HepG2 (cell line): ENCODE measurements around the gene VPREB3. TPM values are rescaled to one million over a fixed set of nuclear protein-coding genes. Genes with fewer than 3 reads are reported as not detected.

Source experiments
- ATAC-seq: fragments of 200-7000 bp; cut with Tn5 transposase; 3 replicates; pipeline ENCODE4 v1.9.1; 2020; ENCODE audit warnings: mild to moderate bottlenecking, moderate library complexity
- BruUV-seq: library from RNA; stranded (reverse); fragments of 400-500 nt; replicated peaks from 2 replicates; lab custom pipeline; 2021; lab: Mats Ljungman, UMichigan
- CTCF ChIA-PET: fragments of 300-600 bp; formaldehyde crosslinking; extraction: SDS; loops from one replicate; lab custom pipeline; 2021; ENCODE audit warnings: low total read pairs, inconsistent platforms, low intra/inter-chr PET ratio; lab: Yijun Ruan, JAX
- POLR2A ChIA-PET: fragments of 350-600 bp; sonication (Branson Sonifier 250); formaldehyde crosslinking; loops from one replicate; lab custom pipeline; 2020; ENCODE audit warnings: antibody characterized with exemption, inconsistent platforms; lab: Yijun Ruan, JAX
- DNase-seq: peaks from one replicate; pipeline ENCODE4 v3.0.0-alpha.2; 2015; ENCODE audit warnings: low spot score
- FAIRE-seq: peaks from 3 replicates; lab custom pipeline; 2011; peaks lifted over from hg19 to GRCh38; lab: Jason Lieb, UNC
- H2AFZ ChIP-seq: one replicate; pipeline ENCODE4 v1.6.1; 2011; ENCODE audit warnings: low read length, inconsistent platforms
- H3K27ac ChIP-seq: fragments of 300-600 bp; 3 replicates; pipeline ENCODE4 v1.8.0; 2011; ENCODE audit warnings: mixed run types, mild to moderate bottlenecking, mixed read lengths, low read length, inconsistent platforms; ENCODE audit not compliant: insufficient read depth; ENCODE audit errors: extremely low read length
- H3K27me3 ChIP-seq, 2 experiments: fragments of 200-600 bp in 1 of 2; 2 replicates in 1 of 2; 3 replicates in 1 of 2; pipeline versions ENCODE4 v1.6.0 to v1.8.0; 2011; ENCODE audit warnings: low read length in 2 of 2, mild to moderate bottlenecking in 2 of 2, moderate library complexity in 2 of 2, inconsistent platforms in 1 of 2; ENCODE audit not compliant: insufficient read depth in 2 of 2, control insufficient read depth in 1 of 2
- H3K36me3 ChIP-seq, 2 experiments: fragments of 200-600 bp in 1 of 2; replicated peaks in 1 of 2; 2 replicates in 1 of 2; 3 replicates in 1 of 2; pipeline versions ENCODE4 v1.5.1 to v1.8.0; 2011; ENCODE audit warnings: low read length in 2 of 2, inconsistent platforms in 1 of 2; ENCODE audit not compliant: insufficient read depth in 2 of 2, control insufficient read depth in 1 of 2
- H3K4me1 ChIP-seq: 2 replicates; pipeline ENCODE4 v1.5.1; 2012; ENCODE audit warnings: low read length, inconsistent platforms; ENCODE audit not compliant: insufficient read depth
- H3K4me2 ChIP-seq: 2 replicates; pipeline ENCODE4 v1.6.0; 2011; ENCODE audit warnings: low read depth, low read length, inconsistent platforms
- H3K4me3 ChIP-seq, 3 experiments: fragments of 200-600 bp in 1 of 3; sonication (generic), shearing (Covaris generic) in 1 of 3; replicated peaks in 1 of 3; 2 replicates each; pipeline ENCODE4 v1.5.1; 2011 to 2016; ENCODE audit warnings: low read length in 3 of 3, inconsistent platforms in 2 of 3, low read depth in 2 of 3, mild to moderate bottlenecking in 2 of 3, control low read depth in 1 of 3, mixed read lengths in 1 of 3; ENCODE audit not compliant: insufficient read depth in 1 of 3
- H3K79me2 ChIP-seq: one replicate; pipeline ENCODE4 v1.6.1; 2011; ENCODE audit warnings: low read length, inconsistent platforms; ENCODE audit not compliant: insufficient read depth
- H3K9ac ChIP-seq: 2 replicates; pipeline ENCODE4 v1.6.0; 2011; ENCODE audit warnings: mild to moderate bottlenecking, low read depth, low read length, inconsistent platforms; ENCODE audit not compliant: insufficient read depth
- H3K9me3 ChIP-seq: 2 replicates; pipeline ENCODE4 v1.5.1; 2012; ENCODE audit warnings: mild to moderate bottlenecking, low read length
- H4K20me1 ChIP-seq: 2 replicates; pipeline ENCODE4 v1.6.0; 2011; ENCODE audit warnings: inconsistent platforms, mild to moderate bottlenecking, low read length, moderate library complexity; ENCODE audit not compliant: insufficient read depth
- AGO2 ChIP-seq: fragments of 200-400 bp; formaldehyde crosslinking; optimal IDR thresholded peaks from 2 replicates; pipeline ENCODE3; 2017; ENCODE audit warnings: mild to moderate bottlenecking, low read depth, low read length, moderate library complexity
- EED ChIP-seq: sonication (generic); formaldehyde crosslinking; IDR thresholded peaks from 2 replicates; pipeline ENCODE4 v1.5.0; 2020; ENCODE audit warnings: mild to moderate bottlenecking, missing genetic modification reagents
- MXI1 ChIP-seq: IDR thresholded peaks from 3 replicates; pipeline ENCODE4 v1.6.1; 2012; ENCODE audit warnings: low read depth, low read length, inconsistent platforms, borderline replicate concordance
- RBFOX2 ChIP-seq: fragments of 200-400 bp; formaldehyde crosslinking; IDR thresholded peaks from 2 replicates; pipeline ENCODE4 v1.6.1; 2017; ENCODE audit warnings: low read depth, mild to moderate bottlenecking, low read length
- SMC3 ChIP-seq: IDR thresholded peaks from 2 replicates; pipeline ENCODE4 v1.6.1; 2011; ENCODE audit warnings: low read length, improper control_type of control experiment
- WGBS: methylation state at CpG from one replicate; pipeline ENCODE4 v1.1.6; 2017; ENCODE audit warnings: low lambda C conversion rate; 5-methylcytosine and 5-hydroxymethylcytosine counted together
- in situ Hi-C: cut with HindIII; loops from 2 replicates; pipeline ENCODE4 v1.10.0; 2017; ENCODE audit warnings: low pct_unique_long_range_greater_than_20kb; ENCODE audit not compliant: extremely low pct_ligation_motif_present
- intact Hi-C: fragments of 100-400 bp; cut with micrococcal nuclease; formaldehyde crosslinking; loops from one replicate; pipeline ENCODE4 v1.10.0; 2022; ENCODE audit not compliant: unreplicated experiment
- polyA plus RNA-seq, 8 experiments: library from polyadenylated mRNA; depleted of rRNA in 3 of 8; stranded (reverse) in 7 of 8; unstranded in 1 of 8; fragments of >200 nt; fragmentation: Illumina TruSeq in 4 of 8; extraction: Trizol in 4 of 8; gene quantifications; 2 replicates each; pipeline versions ENCODE4 v1.2.1 to v1.2.3, GENCODE V29; 2011 to 2016; ENCODE audit warnings: low read depth in 4 of 8, missing spikeins in 1 of 8, mixed read lengths in 1 of 8; ENCODE audit not compliant: insufficient read depth in 1 of 8
- total RNA-seq, 5 experiments: library from RNA; depleted of rRNA; stranded (reverse); fragments of >200 nt; fragmentation: Illumina TruSeq; extraction: Trizol; gene quantifications; 2 replicates each; pipeline ENCODE4 v1.2.3, GENCODE V29; 2016; ENCODE audit warnings: low read depth in 1 of 5
- TF ChIP-seq, protein P1 (sequence below): sonication (generic); formaldehyde crosslinking; IDR thresholded peaks from 2 replicates; pipeline ENCODE4 v1.5.0; 2020; ENCODE audit warnings: missing genetic modification reagents
- TF ChIP-seq, protein P2 (sequence below): sonication (generic); formaldehyde crosslinking; IDR thresholded peaks from 2 replicates; pipeline ENCODE4 v1.4.0; 2020; ENCODE audit warnings: mild to moderate bottlenecking, missing genetic modification reagents
- TF ChIP-seq, protein P3 (sequence below): sonication (generic); formaldehyde crosslinking; IDR thresholded peaks from 2 replicates; pipeline ENCODE4 v1.9.0; 2021; ENCODE audit warnings: missing genetic modification reagents, borderline replicate concordance
- TF ChIP-seq, protein P4 (sequence below): sonication (generic); formaldehyde crosslinking; IDR thresholded peaks from 2 replicates; pipeline ENCODE4 v1.9.0; 2022; ENCODE audit warnings: missing genetic modification reagents, mild to moderate bottlenecking, borderline replicate concordance

Gene VPREB3
- total and polyA plus RNA-seq, 2 of the 13 experiments (the other 11 are each of a cell fraction or from before 2014, with no cell fraction given), result 0.22 TPM; not detected in 1

DNA sequence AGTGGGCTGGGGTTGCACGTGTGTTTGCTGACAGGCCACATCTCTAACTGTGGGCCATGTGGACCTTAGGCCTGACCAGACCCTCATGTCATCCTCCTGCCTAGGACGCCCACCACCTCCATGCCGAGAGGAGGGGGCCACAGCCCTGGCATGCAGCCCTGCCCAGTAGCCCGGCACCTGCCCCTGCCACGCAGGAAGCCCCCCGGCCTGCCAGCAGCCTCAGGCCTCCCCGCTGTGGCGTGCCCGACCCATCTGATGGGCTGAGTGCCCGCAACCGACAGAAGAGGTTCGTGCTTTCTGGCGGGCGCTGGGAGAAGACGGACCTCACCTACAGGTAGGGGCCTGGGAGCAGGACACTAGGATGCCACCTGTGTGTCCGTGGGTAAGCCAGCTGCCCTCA lies 24.9 kb upstream of the VPREB3 start:
- WGBS, result 100% methylated on average over 1 of the region's 16 CpGs
- intact Hi-C loops, result no loop called here
- Histone ChIP-seq H3K36me3 (no peaks in the 10 kb centered on the region), H3K4me1 (peaks cover 72% of the 10 kb centered on the region), H4K20me1 (no peaks in the 10 kb centered on the region), H3K27ac (no peak overlapping the region), H3K9me3 (no peaks in the 10 kb centered on the region), H3K27me3 (no peaks in the 10 kb centered on the region), H3K4me2 (no peak overlapping the region), H3K79me2 (no peaks in the 10 kb centered on the region), H3K4me3 (no peak overlapping the region), H3K9ac (no peak overlapping the region), H2AFZ (no peak overlapping the region)
- ATAC-seq, result no peak
- in situ Hi-C loops, result no loop called here
- no peak for DNase-seq
- FAIRE-seq, result no peak
- ChIA-PET POLR2A (no interaction called here), CTCF (no interaction called here)
- no TSS peak for BruUV-seq
- no peak for TF ChIP-seq EED (CRISPR knock-in tag)
- TF ChIP-seq, protein P1, sequence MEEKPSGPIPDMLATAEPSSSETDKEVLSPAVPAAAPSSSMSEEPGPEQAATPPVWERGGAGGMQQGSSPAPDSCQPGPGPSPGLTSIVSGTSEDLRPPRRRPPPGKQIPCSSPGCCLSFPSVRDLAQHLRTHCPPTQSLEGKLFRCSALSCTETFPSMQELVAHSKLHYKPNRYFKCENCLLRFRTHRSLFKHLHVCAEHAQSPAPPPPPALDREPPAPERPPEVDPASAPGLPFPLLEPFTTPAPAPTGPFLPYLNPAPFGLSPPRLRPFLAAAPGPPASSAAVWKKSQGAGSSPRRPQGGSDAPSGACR (CRISPR knock-in tag), result no peak
- TF ChIP-seq, protein P2, sequence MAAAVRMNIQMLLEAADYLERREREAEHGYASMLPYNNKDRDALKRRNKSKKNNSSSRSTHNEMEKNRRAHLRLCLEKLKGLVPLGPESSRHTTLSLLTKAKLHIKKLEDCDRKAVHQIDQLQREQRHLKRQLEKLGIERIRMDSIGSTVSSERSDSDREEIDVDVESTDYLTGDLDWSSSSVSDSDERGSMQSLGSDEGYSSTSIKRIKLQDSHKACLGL, result 0 out of 2 replicates have a peak, but pooled peaks have one; percentile 46
- TF ChIP-seq, protein P3, sequence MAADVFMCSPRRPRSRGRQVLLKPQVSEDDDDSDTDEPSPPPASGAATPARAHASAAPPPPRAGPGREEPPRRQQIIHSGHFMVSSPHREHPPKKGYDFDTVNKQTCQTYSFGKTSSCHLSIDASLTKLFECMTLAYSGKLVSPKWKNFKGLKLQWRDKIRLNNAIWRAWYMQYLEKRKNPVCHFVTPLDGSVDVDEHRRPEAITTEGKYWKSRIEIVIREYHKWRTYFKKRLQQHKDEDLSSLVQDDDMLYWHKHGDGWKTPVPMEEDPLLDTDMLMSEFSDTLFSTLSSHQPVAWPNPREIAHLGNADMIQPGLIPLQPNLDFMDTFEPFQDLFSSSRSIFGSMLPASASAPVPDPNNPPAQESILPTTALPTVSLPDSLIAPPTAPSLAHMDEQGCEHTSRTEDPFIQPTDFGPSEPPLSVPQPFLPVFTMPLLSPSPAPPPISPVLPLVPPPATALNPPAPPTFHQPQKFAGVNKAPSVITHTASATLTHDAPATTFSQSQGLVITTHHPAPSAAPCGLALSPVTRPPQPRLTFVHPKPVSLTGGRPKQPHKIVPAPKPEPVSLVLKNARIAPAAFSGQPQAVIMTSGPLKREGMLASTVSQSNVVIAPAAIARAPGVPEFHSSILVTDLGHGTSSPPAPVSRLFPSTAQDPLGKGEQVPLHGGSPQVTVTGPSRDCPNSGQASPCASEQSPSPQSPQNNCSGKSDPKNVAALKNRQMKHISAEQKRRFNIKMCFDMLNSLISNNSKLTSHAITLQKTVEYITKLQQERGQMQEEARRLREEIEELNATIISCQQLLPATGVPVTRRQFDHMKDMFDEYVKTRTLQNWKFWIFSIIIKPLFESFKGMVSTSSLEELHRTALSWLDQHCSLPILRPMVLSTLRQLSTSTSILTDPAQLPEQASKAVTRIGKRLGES, result no peak
- TF ChIP-seq AGO2, result peak; percentile 67
- TF ChIP-seq, protein P4, sequence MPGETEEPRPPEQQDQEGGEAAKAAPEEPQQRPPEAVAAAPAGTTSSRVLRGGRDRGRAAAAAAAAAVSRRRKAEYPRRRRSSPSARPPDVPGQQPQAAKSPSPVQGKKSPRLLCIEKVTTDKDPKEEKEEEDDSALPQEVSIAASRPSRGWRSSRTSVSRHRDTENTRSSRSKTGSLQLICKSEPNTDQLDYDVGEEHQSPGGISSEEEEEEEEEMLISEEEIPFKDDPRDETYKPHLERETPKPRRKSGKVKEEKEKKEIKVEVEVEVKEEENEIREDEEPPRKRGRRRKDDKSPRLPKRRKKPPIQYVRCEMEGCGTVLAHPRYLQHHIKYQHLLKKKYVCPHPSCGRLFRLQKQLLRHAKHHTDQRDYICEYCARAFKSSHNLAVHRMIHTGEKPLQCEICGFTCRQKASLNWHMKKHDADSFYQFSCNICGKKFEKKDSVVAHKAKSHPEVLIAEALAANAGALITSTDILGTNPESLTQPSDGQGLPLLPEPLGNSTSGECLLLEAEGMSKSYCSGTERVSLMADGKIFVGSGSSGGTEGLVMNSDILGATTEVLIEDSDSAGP, result peak; percentile 29; the same call in 1 of the 2 replicates
- no peak for TF ChIP-seq SMC3
- peak; percentile 36; the same call in 1 of the 2 replicates for TF ChIP-seq RBFOX2
- TF ChIP-seq MXI1, result no peak
